HG02610 (cell line): ENCODE measurements around the gene PGM3.
"Not testable (repeated sequence)": the region's sequence is repeated elsewhere in the genome, so short reads cannot be mapped to it uniquely, and the experiment has no call there.

Experiments used
- ATAC-seq: cut with Tn5 transposase; IDR thresholded peaks from one replicate; pipeline ENCODE4 v1.9.1; 2021; ENCODE audit warnings: mild to moderate bottlenecking, moderate library complexity; ENCODE audit not compliant: unreplicated experiment

Gene PGM3, protein sequence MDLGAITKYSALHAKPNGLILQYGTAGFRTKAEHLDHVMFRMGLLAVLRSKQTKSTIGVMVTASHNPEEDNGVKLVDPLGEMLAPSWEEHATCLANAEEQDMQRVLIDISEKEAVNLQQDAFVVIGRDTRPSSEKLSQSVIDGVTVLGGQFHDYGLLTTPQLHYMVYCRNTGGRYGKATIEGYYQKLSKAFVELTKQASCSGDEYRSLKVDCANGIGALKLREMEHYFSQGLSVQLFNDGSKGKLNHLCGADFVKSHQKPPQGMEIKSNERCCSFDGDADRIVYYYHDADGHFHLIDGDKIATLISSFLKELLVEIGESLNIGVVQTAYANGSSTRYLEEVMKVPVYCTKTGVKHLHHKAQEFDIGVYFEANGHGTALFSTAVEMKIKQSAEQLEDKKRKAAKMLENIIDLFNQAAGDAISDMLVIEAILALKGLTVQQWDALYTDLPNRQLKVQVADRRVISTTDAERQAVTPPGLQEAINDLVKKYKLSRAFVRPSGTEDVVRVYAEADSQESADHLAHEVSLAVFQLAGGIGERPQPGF

DNA sequence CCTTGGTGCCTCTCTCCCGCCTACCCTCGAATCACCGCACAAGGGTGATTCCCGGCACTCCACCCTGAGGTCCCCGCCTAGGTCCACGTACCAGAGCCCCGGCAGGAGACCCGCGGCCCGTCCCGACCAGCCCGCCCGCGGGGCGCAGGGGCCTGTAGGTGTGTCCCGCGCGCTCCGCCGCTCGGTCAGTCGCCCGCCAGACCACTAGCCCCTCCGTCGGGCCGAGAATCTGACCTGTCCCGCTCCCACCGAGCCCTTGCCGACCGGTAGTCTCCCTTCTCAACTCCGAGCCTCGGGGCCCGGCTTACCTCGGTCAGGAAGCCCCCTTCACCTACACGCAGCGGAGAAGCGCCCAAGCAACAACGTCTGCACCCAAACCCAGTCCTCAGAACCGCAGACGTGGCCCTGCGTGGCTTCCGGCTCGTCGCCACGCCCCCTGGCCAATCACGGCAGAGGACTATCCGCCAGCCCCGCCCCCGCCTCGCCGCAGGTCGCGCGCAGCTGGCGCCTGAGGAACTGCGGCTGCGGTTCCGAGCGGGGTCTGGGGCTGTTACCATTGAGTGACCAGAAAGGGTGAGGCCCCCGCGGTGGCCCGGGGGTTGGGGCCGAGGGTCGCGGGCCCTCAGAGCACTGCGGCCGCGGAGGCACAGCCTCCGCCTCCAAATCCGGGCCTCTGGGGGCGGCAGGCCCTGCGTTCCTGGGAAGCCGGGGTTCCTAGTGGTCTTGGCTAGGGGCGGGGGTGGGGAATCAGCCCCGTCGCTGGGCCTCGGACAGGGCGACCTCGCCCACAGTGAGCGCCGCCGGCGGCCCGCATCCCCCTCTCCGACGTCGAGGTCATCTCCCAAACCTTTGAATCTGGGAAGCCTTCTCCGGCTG, at the start of gene PGM3, which contains the start of gene RWDD2A:
TSS of gene PGM3 (minus strand) at position 395 of the 876 bp plus-strand sequence. CDS start 2,253 bp downstream, outside the sequence.
TSS of gene RWDD2A (plus strand) at position 487 of the 876 bp plus-strand sequence. CDS start 1,095 bp downstream, outside the sequence.
- peak; percentile 98 for ATAC-seq

DNA sequence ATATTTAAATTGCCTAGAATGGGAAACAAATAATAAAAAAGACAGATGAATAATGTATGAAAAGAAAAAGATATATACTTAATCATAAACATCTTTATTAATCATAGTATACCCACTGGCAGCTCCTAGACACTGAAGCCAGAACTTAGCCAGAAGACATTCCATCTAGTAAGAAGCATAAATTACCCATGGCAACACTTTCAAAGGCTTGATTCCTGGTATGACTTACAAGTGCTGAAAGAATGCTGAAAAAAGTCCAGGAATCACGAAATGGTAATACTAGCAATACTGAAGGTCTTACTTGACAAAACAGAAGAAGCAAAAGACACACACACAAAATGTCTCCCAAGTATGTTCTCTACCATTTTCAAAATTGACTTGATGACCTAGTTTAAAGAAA, 38.1 kb upstream of the PGM3 start:
- ATAC-seq = no peak

DNA sequence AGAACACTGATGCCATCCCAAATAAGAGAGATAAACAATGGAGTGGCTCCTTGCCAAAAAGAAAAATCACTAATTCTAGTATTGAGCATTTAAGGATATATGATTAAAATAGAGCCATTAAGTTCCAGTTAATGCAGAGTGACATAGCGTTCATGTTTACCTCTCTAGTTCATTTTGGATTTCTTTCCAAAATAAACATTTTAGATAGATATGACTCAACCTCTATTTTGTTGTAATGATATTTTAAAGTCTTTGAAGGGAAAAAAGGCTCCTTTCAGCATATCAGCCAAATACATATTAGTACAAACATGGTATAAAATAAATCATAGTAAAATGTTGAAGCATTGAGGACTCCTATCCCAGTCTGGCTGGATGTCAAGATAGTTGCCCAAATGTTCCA, 33.5 kb upstream of the PGM3 start:
- no peak for ATAC-seq

DNA sequence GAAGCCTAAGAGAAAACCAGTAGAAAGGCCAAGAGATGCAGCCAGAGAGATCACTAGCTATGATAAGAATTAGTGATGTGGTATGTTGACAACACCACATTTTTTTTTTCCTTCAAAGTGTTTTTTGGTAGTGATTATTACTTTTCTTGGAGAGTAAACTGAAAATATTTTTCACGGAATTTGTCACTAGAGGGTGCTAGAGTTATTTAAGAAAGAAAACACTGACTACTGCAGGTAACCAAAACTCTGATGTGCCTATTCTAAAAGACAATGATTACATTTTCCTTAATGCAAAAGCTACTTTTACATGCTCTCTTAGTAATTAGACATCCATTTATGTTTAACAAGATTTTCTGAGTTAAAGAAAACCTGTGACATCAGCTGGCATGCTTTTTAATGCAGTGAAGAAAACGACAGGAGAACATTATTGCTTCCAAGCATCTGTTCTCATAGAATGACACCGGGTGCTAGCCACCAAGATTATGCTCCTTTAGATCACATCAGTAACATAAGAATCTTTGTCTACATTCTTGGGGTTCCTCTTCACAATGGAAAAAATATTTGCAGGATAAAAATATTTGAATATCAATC, 28.9 kb upstream of the PGM3 start:
- peak; percentile 46 for ATAC-seq

DNA sequence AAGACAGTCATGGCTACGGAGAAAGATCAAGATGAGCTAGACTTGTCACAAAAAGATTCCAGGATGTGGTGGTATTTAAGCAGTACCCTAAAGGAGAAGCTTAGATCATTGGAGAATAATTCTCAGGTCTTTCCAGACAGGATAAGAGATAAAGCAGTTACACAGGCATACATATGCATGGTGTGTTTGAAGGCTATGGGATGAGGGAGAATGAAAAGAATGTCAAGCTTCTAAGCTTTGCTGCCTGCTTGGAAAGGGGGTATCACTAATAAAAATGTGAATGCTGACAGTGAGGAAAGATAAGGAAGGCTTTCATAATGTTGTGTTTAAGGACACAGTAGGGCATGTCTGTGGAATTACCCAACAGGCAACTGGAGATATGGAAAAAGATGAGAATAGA, 28.2 kb upstream of the PGM3 start:
- ATAC-seq = no peak

DNA sequence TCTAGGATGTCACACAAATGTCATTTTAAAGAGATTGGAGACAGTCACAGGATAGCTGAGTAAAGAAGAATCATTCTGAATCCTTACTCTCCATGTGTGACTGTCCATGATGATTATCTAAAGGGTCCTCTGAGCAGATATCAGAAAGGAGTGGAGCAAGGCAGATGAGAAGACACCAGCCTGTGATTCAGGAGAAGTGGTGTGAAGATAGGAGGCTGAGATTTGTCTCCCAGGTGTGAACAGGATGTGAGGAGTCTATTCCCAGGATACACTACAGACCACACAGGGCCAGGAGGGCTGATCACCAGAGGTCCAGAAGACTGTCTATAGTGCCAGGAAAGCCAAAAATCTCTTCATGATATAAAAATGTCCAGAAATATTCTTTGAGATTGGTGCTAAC, 27.1 kb upstream of the PGM3 start:
- no peak for ATAC-seq

DNA sequence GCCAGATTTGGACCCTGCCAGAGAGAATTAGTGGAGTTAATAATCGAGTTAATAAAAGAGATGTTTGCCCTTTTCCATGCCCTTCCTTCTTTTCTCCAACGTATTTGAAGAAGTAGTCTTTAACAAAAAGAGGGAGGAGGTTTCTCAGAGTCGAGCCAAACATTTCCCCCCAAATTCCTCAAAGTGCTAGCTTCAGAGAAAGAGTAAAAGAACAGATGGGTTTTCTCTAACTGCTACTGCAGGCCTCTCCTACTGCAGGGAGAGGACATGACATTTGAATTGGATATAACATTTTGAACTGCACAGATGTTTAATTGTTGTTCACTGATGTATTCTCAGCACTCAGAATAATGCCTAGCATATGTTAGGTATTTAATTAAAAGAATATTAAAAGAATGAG, 25.6 kb upstream of the PGM3 start:
- no peak for ATAC-seq

DNA sequence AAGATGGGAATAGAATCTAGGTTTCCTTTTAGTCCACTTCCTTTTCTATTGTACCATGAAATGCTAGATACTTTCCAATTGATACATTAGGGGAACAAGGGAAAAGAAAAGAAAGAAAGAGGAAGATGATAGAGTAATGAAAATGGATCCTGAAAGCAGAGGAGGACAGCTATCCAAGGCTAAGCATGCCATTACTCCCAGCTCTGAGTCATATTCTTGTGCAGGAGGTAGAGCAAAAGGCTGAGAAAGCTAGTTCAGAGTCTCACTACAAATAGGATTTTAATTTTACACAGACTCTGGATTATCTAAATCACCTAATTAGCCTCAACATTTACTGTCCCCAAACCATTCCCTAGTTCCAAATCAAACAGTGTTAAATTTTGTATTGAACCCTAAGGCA, 23.7 kb upstream of the PGM3 start:
- ATAC-seq = no peak

DNA sequence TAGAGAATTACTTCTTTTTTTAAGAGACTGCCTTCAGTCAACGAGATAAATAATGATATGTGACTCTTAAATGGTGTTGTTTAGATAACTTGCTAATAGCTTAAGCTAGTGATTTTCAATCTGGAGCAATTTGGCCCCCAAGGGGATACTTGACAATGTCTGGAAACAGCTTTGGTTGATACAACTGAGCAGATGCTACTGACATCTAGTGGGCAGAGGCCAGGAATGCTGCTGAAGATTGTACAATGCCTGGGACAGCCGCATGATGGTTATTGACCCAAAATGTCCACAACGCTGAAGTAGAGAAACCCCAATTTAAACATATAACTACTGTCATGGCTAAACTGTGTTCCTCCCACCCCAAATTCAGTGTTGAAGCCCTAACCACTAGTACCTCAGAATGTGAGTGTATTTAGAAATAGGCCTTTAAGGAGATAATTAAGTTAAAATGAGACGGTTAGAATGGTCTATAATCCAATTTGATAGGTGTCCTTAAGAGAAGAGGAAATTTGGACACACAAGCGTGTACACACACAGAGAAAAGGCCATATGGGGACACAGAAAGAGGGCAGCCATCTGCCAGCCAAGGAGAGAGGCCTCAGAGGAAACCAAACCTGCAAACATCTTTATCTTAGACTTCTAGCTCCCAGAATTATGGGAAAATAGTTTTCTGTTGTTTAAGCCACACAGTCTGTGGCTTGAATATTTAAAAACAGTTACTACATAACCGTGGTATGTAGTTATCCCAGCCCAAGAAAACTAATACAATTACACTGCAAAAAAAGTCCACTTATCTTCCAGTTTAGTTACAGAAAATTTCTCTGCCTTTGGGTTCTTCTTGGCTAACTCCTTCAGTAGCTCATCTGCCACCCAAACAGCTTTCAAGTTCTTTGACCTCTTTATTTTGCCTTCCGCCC, 22.3 kb upstream of the PGM3 start:
- peak; percentile 98 for ATAC-seq

DNA sequence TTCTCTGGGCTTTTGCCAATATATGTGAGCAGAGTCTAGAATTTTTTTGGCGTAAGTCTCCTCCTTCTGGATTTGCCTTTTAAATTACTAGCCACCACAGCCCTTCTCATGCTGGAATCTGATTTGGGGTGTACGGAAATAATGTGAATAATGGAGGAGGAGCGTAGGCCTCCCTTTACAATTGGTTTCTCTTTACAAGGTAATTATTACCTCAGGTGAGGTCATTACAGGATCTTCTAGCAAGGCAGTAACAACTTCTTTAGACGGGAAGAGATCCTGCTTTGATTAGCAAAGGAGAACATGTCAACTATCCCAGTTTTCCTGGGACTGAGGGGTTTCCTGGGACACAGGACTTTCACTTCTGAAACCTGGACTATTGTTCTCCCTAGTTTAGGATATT, 9.0 kb upstream of the PGM3 start:
- ATAC-seq = no peak

DNA sequence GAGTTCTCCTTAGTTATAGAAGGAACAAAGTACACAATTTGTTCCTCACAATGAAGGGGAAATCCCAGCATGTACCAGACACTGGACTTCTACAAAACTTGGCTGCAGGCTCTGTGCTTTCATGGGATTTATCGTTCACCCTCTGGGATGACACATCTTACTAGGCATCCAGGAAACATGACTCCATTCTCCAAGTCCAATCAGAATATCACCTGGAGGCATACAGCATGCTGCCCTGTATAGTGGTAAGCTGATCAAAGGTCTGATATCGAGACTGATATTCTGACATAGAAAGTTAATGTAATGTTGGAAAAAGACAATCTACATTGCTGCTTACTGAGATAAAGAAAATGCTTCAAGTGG, 6.8 kb upstream of the PGM3 start:
- ATAC-seq = no peak

DNA sequence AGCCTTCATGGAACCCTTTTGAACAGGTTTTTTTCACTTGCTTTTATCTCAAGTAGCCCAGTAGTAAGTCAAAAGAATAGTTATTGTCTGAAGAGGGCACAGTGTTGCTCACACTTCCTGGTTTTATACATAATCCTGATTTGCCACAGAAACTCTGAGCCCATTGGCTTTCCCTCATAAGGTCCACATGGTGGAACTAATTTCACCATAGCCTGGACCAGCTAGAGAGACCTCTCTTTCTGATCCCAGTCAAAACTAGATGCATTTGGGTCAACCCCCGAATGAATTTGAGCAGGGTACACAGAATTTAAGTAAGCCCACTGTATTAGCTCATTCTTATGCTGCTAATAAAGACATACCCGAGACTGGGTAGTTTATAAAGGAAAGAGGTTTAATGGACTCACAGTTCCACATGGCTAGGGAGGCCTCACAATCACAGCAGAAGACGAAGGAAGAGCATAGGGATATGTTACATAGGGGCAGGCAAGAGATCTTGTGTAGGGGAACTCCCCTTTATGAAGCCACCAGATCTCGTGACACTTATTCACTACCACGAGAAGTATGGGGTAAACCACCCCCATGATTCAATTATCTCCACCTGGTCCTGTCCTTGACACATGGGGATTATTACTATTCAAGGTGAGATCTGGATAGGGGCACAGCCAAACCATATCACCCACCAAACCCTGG, 6.3 kb upstream of the PGM3 start:
- no peak for ATAC-seq

DNA sequence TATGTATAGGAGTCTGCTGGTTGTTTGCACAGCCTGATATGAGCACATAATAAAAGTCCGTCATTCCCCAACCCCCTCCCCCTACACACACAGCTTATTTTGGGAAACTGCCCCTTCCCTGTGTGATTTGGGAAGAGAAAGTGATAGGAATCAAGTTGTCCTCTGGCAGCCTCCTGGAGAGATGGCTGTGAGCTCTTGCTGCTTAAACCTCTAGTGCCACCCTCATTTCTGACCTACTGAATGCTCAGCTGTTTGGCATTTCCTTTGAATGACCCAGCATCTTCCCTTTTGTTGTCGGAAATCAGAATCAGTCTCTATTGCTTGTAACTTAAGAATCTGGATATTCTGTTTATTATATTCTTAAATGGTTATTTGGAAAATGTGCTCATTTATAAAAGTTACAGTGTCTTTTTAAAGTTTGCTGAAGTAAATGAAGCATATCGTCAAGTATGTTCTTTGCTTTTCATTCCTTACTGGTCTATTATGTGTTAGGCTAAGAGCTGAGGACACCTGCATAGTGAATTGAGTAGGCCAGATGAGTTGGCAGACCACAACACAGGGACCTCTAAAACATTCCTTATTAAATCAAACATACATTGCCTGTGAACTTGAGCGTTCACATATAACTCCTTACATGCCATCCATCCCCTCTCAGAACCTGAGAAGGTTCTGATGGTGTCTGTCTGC, 5.6 kb upstream of the PGM3 start:
- ATAC-seq = no peak

DNA sequence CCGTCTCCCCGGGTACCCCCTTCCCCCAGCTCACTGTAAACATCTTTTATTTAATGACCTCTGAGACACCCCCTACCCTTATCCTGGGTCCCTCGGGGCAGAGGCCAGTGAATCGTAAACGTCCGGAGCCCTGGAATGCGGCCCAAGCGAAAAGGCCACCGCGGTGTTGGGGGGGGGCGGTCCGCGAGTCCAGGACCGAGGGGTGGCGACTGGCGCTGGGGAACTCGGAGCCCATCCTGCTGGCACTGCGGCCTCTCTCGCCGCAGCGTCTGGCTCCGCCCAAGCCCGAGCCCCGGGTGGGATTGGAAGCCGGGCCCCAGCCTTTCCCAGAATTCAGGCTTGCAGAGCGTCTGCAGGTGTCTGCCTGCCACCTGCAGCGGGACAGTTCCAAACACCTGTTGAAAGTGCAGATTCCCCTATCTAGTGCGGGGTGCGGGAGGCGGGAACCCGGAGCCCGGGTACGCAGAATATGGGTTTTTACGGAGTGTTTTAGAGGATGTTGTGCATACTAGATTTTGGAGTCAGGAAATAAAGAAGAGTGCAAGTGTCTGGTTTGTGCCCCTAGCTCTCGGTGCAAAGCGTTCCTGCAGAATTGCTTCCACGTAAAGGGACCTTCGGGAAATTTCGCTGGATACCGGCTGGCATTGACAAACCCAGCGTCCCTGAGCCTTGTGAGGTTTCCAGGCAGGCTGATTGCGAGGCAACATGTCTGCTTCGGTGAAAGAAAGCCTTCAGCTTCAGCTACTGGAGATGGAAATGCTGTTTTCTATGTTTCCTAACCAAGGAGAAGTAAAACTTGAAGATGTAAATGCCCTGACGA, 892 bp upstream of the PGM3 start:
- peak; percentile 13 for ATAC-seq

DNA sequence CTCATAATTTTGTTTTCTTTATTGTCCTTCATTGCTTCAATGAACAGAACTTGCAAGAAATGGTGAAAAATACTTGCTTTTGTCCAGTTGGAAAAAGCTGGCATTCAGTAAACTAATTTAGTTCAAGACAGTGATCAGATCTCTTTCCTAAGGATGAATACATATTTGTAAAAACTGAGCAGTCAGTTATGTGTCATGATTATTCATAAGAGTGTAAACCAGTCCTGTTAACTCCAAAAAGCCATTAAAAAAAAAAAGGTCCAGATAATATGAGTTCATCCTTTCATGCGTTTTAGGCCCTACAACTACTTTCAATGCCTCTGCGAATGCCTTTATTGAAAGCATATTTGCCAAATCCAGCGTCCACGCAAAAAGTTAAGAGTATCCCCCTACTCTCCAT, 609 bp downstream of the PGM3 start:
- no peak for ATAC-seq

DNA sequence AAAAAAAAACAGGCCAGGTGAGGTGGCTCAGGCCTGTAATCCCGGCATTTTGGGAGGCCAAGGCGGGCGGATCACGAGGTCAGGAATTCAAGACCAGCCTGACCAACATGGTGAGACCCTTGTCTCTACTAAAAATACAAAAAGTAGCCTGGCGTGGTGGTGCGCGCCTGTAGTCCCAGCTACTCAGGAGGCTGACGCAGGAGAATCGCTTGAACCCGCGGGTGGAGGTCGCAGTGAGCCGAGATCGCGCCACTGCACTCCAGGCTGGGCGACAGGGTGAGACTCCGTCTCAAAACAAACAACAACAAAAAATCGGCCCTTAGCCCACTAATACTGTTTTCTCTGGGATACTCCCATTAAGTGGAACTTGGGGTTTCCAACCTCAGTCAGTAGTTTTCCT, 1.1 kb downstream of the PGM3 start:
- ATAC-seq = not testable (repeated sequence)

DNA sequence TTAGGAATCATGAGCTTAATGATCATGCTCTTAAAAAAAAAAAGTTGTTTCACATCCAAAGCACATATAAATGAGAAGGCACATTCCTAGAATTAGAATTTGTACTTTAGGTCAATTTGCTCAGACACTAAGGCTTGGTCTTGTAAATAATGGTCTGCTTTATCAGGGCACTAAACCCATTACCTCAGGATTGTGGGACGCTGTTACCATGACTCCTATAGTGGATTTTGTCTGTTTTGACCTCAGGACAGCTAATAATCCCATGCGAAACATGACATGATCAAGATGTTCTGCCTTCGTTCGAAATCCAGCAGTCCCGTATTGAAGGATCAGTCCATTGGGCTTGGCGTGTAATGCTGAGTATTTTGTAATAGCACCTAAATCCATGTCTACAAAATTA, 2.4 kb downstream of the PGM3 start:
- ATAC-seq = no peak

DNA sequence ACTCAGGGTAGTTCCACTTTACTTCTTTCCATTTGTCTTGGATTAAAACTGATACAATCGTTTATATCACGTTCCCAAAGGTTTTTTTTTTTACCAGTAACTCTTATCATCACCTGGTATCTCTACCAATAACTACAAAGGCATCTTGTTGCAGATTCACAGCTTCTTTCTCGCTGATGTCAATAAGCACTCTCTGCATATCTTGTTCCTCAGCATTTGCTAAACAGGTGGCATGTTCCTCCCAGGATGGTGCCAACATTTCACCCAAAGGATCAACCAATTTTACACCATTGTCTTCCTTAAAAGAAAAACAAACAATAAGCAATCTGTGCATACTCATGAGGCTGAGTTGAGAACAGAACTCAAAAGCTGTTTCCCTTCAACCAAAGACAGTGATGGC, 4.6 kb downstream of the PGM3 start:
- no peak for ATAC-seq
